HUES48 (cell line): ENCODE measurements around the gene GZF1.

ENCODE experiments used
- H3K27ac ChIP-seq: one replicate; pipeline ENCODE4 v1.7.0; 2013; ENCODE audit warnings: low read depth, low read length, inconsistent platforms
- H3K27me3 ChIP-seq: 2 replicates; pipeline ENCODE4 v1.6.1; 2013; ENCODE audit warnings: mild to moderate bottlenecking, low read length; ENCODE audit not compliant: control insufficient read depth, insufficient read depth
- H3K36me3 ChIP-seq: 2 replicates; pipeline ENCODE4 v1.6.1; 2013; ENCODE audit warnings: low read length; ENCODE audit not compliant: control insufficient read depth, insufficient read depth
- H3K4me1 ChIP-seq: 2 replicates; pipeline ENCODE4 v1.6.1; 2013; ENCODE audit warnings: mild to moderate bottlenecking, low read length; ENCODE audit not compliant: control insufficient read depth, insufficient read depth
- H3K4me3 ChIP-seq: 2 replicates; pipeline ENCODE4 v1.5.1; 2013; ENCODE audit warnings: mild to moderate bottlenecking, low read depth, low read length
- H3K9ac ChIP-seq: 2 replicates; pipeline ENCODE4 v1.6.1; 2013; ENCODE audit warnings: mild to moderate bottlenecking, low read depth, low read length, moderate library complexity
- H3K9me3 ChIP-seq: 2 replicates; pipeline ENCODE4 v1.6.1; 2013; ENCODE audit warnings: low read length; ENCODE audit not compliant: control insufficient read depth, insufficient read depth

The GZF1 gene

DNA sequence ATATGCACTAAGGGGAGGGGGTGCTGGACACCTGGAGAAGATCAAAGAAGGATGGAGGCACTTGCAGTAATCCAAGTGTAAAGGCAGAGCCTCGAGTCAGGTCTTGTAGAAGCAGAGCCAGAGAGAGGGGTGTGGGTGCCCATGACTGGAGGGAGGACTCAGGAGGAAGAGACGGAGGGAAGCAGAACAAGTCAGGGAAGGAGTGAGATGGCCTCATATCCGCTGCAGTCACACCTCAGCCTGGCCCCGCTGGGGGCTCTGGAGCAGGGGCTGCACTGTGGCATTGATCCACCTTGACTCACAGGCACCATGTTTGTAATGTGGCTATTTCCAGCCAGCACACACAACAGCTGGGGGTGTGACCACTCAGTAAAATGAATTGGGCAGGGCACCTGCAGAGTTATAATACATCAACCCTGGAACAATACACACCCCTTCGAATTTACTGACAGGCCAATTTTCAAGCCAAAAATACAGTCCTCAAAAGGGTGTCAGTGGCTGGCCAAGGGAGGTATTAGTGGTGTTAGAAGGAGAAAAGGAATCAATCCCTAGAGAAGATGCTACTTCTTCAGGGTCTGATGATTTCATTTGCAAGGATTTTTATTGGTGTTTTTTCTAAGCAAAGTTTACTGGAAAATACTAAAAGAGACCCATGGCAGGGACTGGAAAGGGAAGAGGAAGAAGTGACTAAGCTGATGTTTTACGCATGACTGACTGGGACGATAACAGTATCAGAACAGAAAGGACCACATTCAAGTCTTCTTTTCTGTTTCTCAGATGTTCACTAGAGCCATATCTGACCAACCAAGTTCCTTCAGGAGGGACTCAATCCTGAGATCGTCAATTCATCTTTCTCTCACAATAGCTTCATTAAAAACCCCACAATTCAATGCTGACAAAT lies 30.3 kb upstream of the GZF1 start:
- Histone ChIP-seq H3K36me3 (no peaks in the 10 kb centered on the region), H3K9ac (no peak overlapping the region), H3K27me3 (no peaks in the 10 kb centered on the region), H3K4me1 (no peaks in the 10 kb centered on the region), H3K9me3 (no peaks in the 10 kb centered on the region), H3K27ac (no peak overlapping the region), H3K4me3 (no peak overlapping the region)

DNA sequence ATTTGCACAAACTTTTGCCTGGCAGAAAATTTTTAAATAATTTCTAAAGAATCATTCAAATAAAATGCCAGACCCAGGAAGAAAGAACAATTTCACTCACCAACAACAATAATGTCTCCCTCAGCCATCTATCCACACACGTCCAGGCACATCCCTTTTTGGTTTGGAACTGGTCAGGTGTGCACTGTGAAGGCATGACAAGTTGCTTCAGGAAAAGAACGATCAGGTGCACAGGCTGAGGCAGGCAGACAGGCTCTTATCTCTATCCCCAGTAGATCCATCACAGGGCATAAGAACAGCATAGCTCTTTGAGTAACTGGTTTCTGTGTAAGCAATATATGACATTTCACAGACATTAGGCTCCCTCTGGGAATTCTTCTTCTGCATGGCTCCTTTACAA lies 29.5 kb upstream of the GZF1 start:
- H3K27me3 ChIP-seq, result no peaks in the 10 kb centered on the region
- H3K9ac ChIP-seq, result no peak overlapping the region
- H3K36me3 ChIP-seq, result no peaks in the 10 kb centered on the region
- H3K9me3 ChIP-seq, result no peaks in the 10 kb centered on the region
- H3K27ac ChIP-seq, result no peak overlapping the region
- no peaks in the 10 kb centered on the region for H3K4me1 ChIP-seq
- H3K4me3 ChIP-seq, result no peak overlapping the region

DNA sequence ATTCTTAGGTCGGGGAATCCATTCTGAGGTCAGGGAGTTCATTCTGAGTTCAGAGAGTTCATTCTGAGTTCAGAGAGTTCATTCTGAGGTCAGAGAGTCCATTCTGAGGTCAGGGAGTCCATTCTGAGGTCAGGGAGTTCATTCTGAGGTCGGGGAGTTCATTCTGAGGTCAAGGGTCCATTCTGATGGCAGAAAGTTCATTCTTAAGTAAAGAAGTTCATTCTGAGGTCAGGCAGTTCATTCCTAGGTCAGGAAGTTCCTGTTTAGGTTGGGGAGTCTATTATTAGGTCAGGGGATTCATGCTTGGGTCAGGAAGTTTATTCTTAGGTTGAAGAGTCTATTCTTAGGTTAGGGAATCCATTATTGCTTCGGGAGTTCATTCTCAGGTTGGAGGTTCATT lies 27.9 kb upstream of the GZF1 start:
- H3K9me3 ChIP-seq, result no peaks in the 10 kb centered on the region
- no peak overlapping the region for H3K4me3 ChIP-seq
- no peak overlapping the region for H3K9ac ChIP-seq
- H3K4me1 ChIP-seq, result no peaks in the 10 kb centered on the region
- no peaks in the 10 kb centered on the region for H3K27me3 ChIP-seq
- no peak overlapping the region for H3K27ac ChIP-seq
- no peaks in the 10 kb centered on the region for H3K36me3 ChIP-seq

DNA sequence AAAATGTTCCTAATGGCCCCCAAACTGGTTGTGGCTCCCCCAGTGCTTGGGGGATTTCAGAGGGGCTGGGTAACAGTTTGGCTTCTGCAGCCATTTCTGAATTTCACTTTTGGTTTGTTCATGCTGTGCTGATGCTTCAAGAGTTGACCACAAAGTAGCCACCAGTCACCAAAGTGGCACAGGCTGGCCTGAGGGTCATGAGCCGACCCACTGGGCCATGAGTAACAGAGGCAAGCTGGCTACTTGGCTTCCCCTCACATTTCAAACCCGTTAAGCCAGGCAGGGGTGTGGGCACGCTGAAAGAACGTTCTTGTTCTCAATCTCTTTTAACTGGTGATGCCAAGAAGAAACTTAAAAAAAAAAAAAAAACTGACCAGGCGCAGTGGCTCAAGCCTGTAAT lies 26.5 kb upstream of the GZF1 start:
- Histone ChIP-seq H3K4me3 (no peak overlapping the region), H3K27ac (no peak overlapping the region), H3K9ac (no peak overlapping the region), H3K4me1 (no peaks in the 10 kb centered on the region), H3K27me3 (no peaks in the 10 kb centered on the region), H3K9me3 (no peaks in the 10 kb centered on the region), H3K36me3 (no peaks in the 10 kb centered on the region)

DNA sequence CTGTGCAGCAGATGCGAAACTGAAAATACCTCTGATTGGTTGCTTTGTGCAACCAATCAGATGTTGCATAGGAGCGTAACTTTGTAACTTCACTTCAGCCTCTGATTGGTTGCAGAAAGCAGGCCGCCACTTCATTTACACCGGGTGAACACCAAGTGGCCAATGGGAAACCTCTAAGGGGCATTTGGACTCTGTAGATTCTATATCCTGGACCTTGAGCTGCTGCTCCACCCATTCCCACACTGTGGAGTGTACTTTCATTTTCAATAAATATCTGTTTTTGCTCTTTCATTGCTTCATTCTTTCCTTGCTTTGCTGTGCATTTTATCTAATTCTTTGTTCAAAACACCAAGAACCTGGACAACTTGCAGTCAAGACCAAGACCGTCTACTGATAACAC lies 25.5 kb upstream of the GZF1 start:
- Histone ChIP-seq H3K36me3 (no peaks in the 10 kb centered on the region), H3K4me3 (no peak overlapping the region), H3K27ac (no peak overlapping the region), H3K9ac (no peak overlapping the region), H3K9me3 (no peaks in the 10 kb centered on the region), H3K4me1 (no peaks in the 10 kb centered on the region), H3K27me3 (no peaks in the 10 kb centered on the region)

DNA sequence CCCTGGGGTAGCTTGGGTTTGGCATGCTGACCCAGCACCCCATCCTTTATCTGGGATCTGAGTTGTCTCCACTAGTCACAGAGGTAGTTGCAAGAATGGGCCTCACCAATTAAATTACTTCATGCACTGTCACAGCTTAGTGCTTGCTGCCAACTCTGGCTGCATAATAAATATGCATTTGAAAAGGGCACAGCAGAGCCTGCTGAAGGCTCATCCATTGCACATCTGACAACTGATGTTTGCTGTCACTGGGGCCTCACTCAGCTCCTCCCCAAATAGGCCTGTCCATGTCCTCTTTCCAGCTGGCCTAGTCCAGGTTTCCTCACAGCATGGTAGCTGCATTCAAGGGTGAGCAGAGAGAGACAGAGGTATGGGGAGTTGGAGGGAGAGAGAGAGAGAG lies 24.7 kb upstream of the GZF1 start:
- H3K27me3 ChIP-seq, result no peaks in the 10 kb centered on the region

DNA sequence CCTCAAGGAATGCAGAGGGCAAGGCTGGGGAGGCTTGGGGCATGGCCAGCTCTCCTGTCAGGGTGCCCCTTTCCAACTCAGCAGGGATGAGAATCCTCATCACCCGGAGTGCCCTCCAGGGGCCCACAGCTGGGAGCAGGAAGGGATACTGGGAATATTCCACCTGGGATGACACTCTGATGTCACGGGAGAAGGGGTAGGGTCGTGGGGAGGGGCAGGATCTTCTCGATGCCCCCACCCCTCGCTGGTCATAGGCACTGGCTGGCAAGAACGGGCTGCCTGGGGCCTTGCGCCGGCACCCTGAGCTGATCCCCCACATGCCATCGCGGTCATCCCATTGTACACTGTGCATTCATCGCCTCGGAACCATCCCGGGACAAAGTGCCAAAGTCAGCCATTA lies 22.0 kb upstream of the GZF1 start:
- no peaks in the 10 kb centered on the region for H3K4me1 ChIP-seq
- no peak overlapping the region for H3K9ac ChIP-seq
- no peak overlapping the region for H3K4me3 ChIP-seq
- no peaks in the 10 kb centered on the region for H3K27me3 ChIP-seq
- no peak overlapping the region for H3K27ac ChIP-seq
- no peaks in the 10 kb centered on the region for H3K36me3 ChIP-seq
- H3K9me3 ChIP-seq, result no peaks in the 10 kb centered on the region

More for the DNA sequence above, 24.7 kb upstream of the GZF1 start:
- no peaks in the 10 kb centered on the region for H3K9me3 ChIP-seq
- H3K9ac ChIP-seq, result no peak overlapping the region
- H3K4me1 ChIP-seq, result no peaks in the 10 kb centered on the region
- H3K27ac ChIP-seq, result no peak overlapping the region
- no peaks in the 10 kb centered on the region for H3K36me3 ChIP-seq
- H3K4me3 ChIP-seq, result no peak overlapping the region

DNA sequence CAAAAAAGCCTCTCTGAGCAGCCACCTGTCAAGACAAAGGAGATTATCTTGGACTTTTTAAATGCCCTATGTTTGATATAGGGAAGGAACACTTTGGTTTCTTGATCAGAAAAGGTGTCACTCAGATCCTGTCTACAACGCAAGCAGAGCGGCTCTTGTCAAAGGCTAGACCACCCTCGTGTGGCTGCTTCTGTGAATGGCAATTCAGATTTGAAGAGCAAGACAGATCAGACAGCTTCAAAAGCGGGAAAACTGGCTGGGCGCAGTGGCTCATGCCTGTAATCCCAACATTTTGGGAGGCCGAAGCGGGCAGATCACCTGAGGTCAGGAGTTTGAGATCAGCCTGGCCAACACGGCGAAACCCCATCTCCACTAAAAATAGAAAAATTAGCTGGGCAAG lies 21.5 kb upstream of the GZF1 start:
- Histone ChIP-seq H3K4me1 (no peaks in the 10 kb centered on the region), H3K27ac (no peak overlapping the region), H3K4me3 (no peak overlapping the region), H3K27me3 (no peaks in the 10 kb centered on the region), H3K9me3 (no peaks in the 10 kb centered on the region), H3K36me3 (no peaks in the 10 kb centered on the region), H3K9ac (no peak overlapping the region)

DNA sequence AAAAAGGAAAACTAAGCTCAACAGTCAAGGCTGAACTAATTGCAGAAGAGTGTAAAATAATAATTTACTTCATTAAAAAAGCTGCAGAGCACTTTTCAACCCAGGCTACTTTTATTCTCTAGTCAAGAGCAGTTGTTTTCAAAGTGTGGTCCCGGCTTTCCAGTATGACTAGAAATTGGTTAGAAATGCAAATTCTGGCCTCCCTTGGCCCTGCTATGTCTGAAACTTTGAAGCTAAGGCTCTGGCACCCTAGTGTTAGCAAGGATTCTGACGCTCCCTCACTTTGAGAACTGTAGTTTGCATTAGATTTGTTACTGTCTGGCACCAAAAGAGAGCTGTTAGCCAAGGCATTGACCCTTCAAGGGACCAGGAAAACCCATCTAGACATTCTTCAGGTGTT lies 20.9 kb upstream of the GZF1 start:
- Histone ChIP-seq H3K9ac (no peak overlapping the region), H3K4me1 (no peaks in the 10 kb centered on the region), H3K9me3 (no peaks in the 10 kb centered on the region), H3K27ac (no peak overlapping the region), H3K27me3 (no peaks in the 10 kb centered on the region), H3K36me3 (no peaks in the 10 kb centered on the region), H3K4me3 (no peak overlapping the region)

DNA sequence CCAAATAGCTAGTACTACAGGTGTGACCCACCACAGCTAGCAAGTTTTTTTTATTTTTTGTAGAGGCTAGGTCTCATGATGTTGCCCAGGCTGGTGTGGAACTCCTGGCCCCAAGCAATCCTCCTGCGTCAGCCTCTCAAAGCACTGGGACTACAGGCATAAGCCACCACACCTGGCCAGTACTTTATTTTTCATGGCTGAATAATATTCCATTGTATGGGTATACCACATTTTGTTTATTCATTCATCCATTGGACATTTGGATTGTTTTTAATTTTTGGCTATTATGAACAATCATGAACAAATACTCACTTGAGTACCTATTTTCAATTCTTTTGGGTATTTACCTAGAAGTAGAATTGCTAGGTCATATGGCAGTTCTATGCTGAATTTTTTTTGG lies 18.4 kb upstream of the GZF1 start:
- Histone ChIP-seq H3K4me3 (no peak overlapping the region), H3K4me1 (peaks cover 5% of the 10 kb centered on the region; the same call in 1 of the 2 replicates), H3K27ac (no peak overlapping the region), H3K36me3 (no peaks in the 10 kb centered on the region), H3K27me3 (no peaks in the 10 kb centered on the region), H3K9me3 (no peaks in the 10 kb centered on the region), H3K9ac (no peak overlapping the region)

DNA sequence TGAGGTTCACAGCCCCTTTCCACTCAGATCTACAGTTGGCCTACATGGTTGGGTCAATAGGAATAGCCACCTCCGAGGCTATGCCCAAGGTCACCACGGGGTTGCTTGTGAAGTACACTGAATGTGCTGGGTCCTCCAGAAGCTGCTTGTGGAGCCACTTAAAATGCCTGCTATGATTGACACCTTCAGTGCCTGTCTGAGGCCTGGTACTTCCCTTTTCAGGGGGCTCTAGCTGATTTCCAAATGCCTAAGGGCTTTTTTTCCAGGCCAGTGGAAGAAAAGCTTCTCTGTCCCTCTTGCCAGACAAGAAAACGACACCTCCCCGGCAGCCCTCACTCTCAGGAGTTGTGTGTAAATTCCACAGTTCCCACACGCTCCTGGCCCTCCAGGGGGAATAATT lies 17.6 kb upstream of the GZF1 start:
- no peak overlapping the region for H3K9ac ChIP-seq
- no peak overlapping the region for H3K4me3 ChIP-seq
- H3K36me3 ChIP-seq, result no peaks in the 10 kb centered on the region
- H3K9me3 ChIP-seq, result no peaks in the 10 kb centered on the region
- H3K4me1 ChIP-seq, result peaks cover 13% of the 10 kb centered on the region
- no peaks in the 10 kb centered on the region for H3K27me3 ChIP-seq
- H3K27ac ChIP-seq, result no peak overlapping the region
